Coronary artery (tissue), 2 donors: ENCODE measurements around the gene WFDC10B.
"Not testable (repeated sequence)": the region's sequence is repeated elsewhere in the genome, so short reads cannot be mapped to it uniquely, and the experiment has no call there.

Experiments
- DNase-seq: peaks from one replicate; pipeline ENCODE4 v3.0.0-alpha.2; 2017; ENCODE audit warnings: low spot score
- H3K27ac ChIP-seq, 2 donors: fragments of 200-600 bp; sonication (generic); one replicate each; pipeline ENCODE4 v1.5.1; 2016 to 2019
- H3K4me3 ChIP-seq: fragments of 200-600 bp; sonication (generic); 2 replicates; pipeline ENCODE4 v1.5.1; 2016; ENCODE audit warnings: mild to moderate bottlenecking, moderate library complexity
- CTCF ChIP-seq: fragments of 200-600 bp; sonication (generic); IDR thresholded peaks from one replicate; pipeline ENCODE4 v1.5.1; 2019; ENCODE audit warnings: antibody characterized with exemption

Gene WFDC10B

GRCh38 chr20:45732199-45732598 lies 27.4 kb upstream of the WFDC10B start:
- Histone ChIP-seq H3K27ac (no peak overlapping the region), H3K4me3 (no peak overlapping the region)
- no peak for TF ChIP-seq CTCF
- DNase-seq: no peak

- no peak for TF ChIP-seq CTCF
- H3K27ac ChIP-seq: no peak overlapping the region
- no peak overlapping the region for H3K4me3 ChIP-seq
- DNase-seq: no peak
Measured at GRCh38 chr20:45727044-45727443, 22.2 kb upstream of the WFDC10B start.

GRCh38 chr20:45725134-45725533 lies 20.3 kb upstream of the WFDC10B start:
- no peak for TF ChIP-seq CTCF
- DNase-seq: no peak
- Histone ChIP-seq H3K27ac (no peak overlapping the region), H3K4me3 (no peak overlapping the region)

- Histone ChIP-seq H3K27ac (no peak within 1 kb of the TSS), H3K4me3 (no peak within 1 kb of the TSS)
- no peak for DNase-seq
- no peak for TF ChIP-seq CTCF
Measured at GRCh38 chr20:45722047-45722446, 17.2 kb upstream of the WFDC10B start, which contains the start of gene SPINT4. Gene SPINT4, plus strand, starts transcription at chr20:45722347. Its CDS starts 21 bp downstream, at chr20:45722368.

- not testable (repeated sequence) for DNase-seq, H3K4me3 ChIP-seq, H3K27ac ChIP-seq
Measured at GRCh38 chr20:45716141-45716688, 11.4 kb upstream of the WFDC10B start.

- Histone ChIP-seq H3K4me3 (no peak within 1 kb of the TSS), H3K27ac (no peak within 1 kb of the TSS)
- no peak for TF ChIP-seq CTCF
- no peak for DNase-seq
Measured at GRCh38 chr20:45701873-45702272, 2.9 kb downstream of the WFDC10B start, which contains the start of gene WFDC13. Gene WFDC13, plus strand, starts transcription at chr20:45702038. Its CDS starts 86 bp downstream, at chr20:45702124.

- Histone ChIP-seq H3K27ac (no peak overlapping the region), H3K4me3 (no peak overlapping the region)
- no peak for DNase-seq
- TF ChIP-seq CTCF: no peak
Measured at GRCh38 chr20:45701104-45701503, 3.7 kb downstream of the WFDC10B start.
